GM21526 (cell line): Measurements from ENCODE around the gene ARG1.
"Not testable (repeated sequence)": the region's sequence is repeated elsewhere in the genome, so short reads cannot be mapped to it uniquely, and the experiment has no call there.

Experiments
- ATAC-seq: cut with Tn5 transposase; IDR thresholded peaks from one replicate; pipeline ENCODE4 v1.9.1; 2021; ENCODE audit warnings: moderate library complexity; ENCODE audit not compliant: unreplicated experiment, low FRiP score

Gene ARG1

GRCh38 chr6:131572686-131573415 lies at the start of gene ARG1:
ARG1 (plus strand) TSS chr6:131573226; CDS start chr6:131573283, 57 bp downstream.
- no peak for ATAC-seq

DNA sequence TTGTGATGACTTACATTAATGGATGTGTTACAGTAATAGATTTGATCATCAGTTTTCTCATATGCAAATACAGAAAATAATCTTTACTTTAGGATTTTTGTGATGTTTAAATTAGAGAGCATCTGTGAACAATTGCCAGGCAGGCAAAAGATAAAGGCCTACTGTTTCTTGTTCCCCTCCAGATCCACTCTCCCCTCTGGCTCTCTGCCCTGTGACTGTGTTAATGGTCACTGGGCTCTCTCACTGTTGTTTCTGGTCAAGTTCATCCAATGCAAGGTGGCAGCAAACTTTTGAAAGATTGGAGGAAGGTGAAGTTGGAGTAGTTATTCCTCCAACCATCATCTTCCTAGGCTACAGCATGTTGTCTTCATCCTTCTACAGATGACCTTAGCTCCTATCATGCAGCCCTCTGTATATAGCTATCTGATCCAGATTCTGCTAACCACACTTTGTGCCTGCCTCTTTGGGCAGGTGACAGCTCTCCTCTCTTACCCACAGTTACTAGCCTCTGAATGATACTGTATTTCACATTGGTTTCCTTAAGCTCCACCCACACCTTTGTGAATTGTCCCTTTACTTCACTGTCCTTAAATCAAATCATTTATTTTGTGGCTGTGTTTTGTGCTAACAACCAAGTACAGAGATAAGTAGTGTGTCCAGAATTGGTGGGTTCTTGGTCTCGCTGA lies 48.9 kb upstream of the ARG1 start:
- no peak for ATAC-seq

GRCh38 chr6:131524695-131525336 lies 48.2 kb upstream of the ARG1 start:
- ATAC-seq = no peak

DNA sequence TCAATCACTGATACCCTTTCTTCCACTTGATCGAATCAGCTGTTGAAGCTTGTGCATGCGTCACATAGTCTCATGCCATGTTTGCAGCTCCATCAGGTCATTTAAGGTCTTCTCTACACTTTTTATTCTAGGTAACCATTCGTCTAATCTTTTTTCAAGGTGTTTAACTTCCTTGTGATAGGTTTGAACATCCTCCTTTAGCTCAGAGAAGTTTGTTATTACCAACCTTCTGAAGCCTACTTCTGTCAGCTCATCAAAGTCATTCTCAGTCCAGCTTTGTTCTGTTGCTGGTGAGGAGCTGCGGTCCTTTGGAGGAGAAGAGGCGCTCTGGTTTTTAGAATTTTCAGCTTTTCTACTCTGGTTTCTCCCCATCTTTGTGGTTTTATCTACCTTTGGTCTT lies 42.1 kb upstream of the ARG1 start:
- not testable (repeated sequence) for ATAC-seq

DNA sequence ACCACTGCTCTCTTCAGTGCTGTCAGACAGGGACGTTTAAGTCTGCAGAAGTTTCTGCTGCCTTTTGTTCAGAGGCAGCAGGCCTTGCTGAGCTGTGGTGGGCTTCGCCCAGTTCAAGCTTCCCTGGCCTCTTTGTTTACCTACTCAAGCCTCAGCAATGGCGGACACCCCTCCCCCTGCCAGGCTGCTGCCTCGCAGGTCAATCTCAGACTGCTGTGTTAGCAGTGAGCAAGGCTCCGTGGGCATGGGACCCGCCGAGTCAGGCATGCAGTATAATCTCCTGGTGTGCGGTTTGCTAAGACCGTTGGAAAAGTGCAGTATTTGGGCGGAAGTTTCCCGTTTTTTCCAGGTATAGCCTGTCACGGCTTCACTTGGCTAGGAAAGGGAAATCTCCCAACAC lies 41.3 kb upstream of the ARG1 start:
- not testable (repeated sequence) for ATAC-seq

- ATAC-seq = no peak
Measured at GRCh38 chr6:131532580-131533039, 40.4 kb upstream of the ARG1 start.

DNA sequence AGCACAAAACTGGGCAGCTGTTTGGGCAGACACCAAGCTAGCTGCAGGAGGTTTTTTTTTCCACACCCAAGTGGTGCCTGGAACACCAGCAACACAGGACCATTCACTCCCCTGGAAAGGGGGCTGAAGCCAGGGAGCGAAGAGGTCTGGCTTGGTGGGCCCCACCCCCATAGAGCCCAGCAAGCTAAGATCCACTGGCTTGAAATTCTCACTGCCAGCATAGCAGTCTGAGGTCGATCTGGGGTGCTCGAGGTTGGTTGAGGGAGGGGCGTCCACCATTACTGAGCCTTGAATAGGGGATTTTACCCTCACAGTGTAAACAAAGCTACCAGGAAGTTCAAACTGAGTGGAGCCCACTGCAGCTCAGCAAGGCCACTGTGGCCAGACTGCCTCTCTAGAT lies 34.4 kb upstream of the ARG1 start:
- ATAC-seq = not testable (repeated sequence)

DNA sequence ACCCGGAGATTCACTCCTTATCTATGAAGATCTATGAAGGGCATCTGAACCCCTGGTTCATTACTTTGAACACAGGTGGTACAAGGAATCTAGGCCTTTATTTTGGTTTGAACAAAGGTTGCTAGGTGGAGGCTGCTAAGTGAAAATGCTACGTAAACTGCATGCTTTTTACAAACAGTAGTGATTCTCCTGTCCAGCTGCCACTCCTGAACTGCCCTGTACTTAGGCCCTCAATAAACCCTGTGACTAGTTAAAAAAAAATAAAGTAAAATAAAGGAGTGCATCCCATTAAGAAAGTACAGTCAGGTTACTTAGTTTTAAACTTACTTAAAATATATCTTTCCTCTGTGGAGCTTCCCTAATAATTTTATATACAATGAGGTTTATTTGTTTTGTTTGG lies 27.7 kb upstream of the ARG1 start:
- no peak for ATAC-seq

DNA sequence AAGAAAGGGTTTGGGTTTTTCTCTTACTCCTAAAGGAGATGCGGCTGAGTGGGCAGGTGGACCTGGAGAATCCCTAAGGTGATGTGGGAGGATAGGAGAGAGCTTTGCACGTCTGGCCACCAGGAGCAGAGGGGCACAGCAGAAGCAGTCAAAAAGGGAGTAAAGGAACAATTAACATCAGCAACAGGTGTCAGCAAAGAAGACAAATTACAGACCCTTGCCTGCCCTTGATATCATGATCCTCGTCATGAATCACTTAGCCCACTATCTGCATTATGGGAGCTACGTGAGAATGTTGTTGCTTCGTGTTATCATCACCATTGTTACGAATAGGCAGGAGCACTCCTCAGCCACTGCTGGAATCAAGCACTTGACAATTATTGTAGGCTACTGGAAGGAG lies 25.5 kb upstream of the ARG1 start:
- no peak for ATAC-seq

GRCh38 chr6:131548441-131548840 lies 24.6 kb upstream of the ARG1 start:
- ATAC-seq = no peak

DNA sequence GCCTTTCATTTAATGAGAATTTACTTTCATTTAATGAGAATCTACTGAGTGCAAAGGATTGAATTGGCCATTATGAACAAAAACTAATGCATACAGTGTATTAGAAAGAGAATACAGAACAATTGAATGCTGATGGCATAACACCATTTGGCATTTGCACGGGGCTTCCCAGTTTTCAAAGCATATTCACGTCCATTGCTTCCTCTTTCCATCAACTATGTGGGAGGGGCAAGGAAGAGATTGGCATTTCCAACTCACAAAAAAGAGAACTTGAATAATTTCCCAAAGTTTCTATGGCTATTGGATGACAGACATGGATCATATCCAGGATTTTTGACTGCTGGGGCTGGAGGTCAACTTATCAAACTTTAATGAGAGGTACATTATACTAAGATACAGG lies 23.2 kb upstream of the ARG1 start:
- ATAC-seq = no peak

DNA sequence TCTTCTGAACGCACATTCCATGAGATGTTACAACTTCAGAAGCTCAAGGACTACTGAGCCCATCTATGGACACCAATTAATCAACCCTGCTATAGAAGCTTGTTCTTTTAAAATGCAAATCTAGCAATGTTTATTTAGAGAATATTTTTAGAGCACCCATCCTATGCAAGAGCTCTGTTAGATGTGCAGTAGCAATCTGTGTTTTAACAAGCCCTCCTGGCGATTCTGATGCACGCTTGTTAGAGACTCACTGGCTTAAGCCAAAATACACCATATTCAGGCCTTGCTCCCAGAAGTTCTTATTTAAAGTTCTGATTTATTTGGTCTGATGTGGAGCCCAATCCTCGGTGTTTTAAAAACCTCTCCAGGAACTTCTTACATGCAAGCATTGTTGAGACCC lies 21.1 kb upstream of the ARG1 start:
- ATAC-seq = no peak

DNA sequence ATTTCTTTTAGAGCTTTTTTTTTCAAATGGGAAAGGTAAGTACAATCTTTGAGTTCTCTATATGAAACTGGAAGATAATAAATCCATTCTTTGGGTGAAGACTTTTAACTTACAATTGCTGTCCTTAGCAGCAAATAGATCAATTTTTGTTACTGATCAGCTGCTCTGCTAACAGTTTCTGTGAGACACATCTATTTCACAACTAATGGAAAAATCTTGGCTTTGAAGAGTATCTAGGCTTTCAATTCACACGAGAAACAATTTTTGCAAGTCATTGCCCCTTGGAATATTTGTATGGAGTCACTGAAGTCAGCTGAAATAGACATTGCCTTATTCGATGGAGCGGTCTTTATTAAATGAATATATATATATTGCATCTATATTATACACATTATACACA lies 20.5 kb upstream of the ARG1 start:
- no peak for ATAC-seq

DNA sequence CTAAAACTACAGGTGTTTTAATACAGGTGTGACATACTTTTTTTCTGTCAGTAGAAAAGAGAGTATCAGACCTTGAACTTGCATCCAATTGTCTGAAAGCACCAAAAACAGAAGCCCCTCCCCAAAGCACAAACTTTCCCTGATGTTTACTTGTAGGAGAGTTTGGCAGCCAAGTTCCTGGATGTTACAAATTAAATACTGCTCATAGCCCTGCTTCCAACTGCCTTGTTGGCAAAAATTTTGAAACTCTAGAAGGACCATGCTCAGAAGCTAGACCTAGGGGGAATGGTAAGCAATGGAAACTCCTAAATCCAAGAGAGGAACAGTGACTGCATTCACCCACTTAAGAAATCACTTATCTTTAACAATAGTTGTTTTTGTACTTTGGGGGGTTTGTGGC lies 17.0 kb upstream of the ARG1 start:
- no peak for ATAC-seq

DNA sequence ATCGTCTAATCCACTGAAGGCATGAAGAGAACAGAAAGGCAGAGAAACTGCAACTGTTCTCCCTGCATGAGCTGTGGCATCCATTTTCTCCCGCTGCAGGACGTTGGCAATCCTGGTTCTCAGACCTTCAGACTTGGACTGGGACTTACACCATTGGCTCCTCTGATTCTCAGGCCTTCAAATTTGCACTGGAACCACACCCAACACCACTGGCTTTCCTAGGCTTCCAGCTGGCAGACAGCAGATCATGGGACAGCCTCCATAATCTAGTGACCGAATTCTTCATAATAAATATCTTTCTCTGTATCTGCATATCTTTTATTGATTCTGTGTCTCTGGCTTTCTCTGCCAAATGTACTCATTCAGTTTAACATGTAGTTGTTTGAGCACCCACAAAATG lies 14.1 kb upstream of the ARG1 start:
- ATAC-seq = no peak

GRCh38 chr6:131561925-131562707 lies 10.9 kb upstream of the ARG1 start:
- no peak for ATAC-seq

DNA sequence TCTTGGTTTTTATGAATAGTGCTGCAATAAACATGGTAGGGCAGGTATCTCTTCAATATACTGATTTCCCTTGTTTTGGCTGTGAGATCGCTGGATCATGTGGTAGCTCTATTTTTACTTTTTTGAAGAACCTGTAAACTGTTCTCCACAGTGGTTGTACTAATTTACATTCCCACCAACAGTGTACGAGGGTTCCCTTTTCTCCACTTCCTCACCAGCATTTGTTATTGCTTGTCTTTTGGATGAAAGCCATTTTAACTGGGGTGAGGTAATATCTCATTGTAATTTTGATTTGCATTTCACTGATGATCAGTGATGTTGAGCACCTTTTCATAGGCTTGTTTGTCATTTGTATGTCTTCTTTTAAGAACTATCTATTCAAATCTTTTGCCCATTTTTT lies 8.0 kb upstream of the ARG1 start:
- ATAC-seq = no peak

GRCh38 chr6:131568726-131569125 lies 4.3 kb upstream of the ARG1 start:
- ATAC-seq = no peak

DNA sequence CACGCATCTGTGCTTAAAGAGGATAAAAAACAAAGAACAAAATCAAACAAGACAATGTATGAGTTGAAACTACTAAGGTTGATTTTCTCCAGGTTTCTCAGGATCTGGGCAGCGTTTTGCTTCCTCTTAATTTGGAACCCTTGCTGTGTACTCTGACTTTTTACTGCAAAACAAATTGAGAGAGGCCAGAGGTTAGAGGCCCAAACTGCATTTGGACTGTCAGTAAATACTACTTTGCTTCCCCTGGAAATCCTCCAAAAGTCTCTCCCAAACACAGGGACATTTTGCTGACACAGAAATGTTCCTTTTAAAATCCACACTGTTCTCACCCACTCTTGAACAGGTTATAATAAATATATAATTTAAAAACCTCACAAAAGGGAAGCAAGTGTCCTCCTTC lies 1.1 kb downstream of the ARG1 start:
- ATAC-seq = no peak

GRCh38 chr6:131574686-131575085 lies 1.7 kb downstream of the ARG1 start:
- ATAC-seq = no peak
